PC-9 (cell line): ENCODE measurements around the gene HEG1.

Experiments used
- EZH2 ChIP-seq: fragments of 200-600 bp; sonication (generic); IDR thresholded peaks from 2 replicates; pipeline ENCODE4 v1.8.0; 2017; ENCODE audit warnings: antibody characterized with exemption, low read depth
- TF ChIP-seq, protein P1 (sequence below): fragments of 200-600 bp; sonication (generic); conservative IDR thresholded peaks from 2 replicates; pipeline ENCODE4 v1.6.1; 2017; ENCODE audit warnings: mixed run types, antibody characterized with exemption, mild to moderate bottlenecking, moderate library complexity

DNA sequence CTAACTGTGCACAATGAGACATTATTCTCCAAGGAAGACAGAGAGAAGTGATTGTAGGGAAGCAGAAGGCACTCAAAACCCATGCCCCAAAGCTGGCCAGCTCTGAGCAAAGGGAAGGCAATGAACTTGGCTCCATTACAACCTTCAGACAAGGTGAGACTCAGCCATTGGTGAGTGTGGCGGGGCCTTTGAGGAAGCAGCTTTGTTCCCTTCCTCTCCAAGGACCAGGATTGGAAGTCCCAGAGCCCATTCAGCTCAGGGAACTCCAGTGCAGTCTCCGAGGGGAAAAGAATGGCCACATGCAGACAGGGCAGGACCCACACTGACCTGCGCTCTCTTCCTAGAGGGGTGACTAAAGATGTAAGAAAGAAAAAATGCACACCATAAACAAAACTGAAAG, 23.1 kb downstream of the HEG1 start:
- no peak for TF ChIP-seq EZH2
- TF ChIP-seq, protein P1, sequence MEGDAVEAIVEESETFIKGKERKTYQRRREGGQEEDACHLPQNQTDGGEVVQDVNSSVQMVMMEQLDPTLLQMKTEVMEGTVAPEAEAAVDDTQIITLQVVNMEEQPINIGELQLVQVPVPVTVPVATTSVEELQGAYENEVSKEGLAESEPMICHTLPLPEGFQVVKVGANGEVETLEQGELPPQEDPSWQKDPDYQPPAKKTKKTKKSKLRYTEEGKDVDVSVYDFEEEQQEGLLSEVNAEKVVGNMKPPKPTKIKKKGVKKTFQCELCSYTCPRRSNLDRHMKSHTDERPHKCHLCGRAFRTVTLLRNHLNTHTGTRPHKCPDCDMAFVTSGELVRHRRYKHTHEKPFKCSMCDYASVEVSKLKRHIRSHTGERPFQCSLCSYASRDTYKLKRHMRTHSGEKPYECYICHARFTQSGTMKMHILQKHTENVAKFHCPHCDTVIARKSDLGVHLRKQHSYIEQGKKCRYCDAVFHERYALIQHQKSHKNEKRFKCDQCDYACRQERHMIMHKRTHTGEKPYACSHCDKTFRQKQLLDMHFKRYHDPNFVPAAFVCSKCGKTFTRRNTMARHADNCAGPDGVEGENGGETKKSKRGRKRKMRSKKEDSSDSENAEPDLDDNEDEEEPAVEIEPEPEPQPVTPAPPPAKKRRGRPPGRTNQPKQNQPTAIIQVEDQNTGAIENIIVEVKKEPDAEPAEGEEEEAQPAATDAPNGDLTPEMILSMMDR, result no peak
